Measurements from ENCODE around the gene RNF152.
A peak's percentile ranks its signal among the peaks of the same experiment; 100 is the strongest.

The RNF152 gene

DNA sequence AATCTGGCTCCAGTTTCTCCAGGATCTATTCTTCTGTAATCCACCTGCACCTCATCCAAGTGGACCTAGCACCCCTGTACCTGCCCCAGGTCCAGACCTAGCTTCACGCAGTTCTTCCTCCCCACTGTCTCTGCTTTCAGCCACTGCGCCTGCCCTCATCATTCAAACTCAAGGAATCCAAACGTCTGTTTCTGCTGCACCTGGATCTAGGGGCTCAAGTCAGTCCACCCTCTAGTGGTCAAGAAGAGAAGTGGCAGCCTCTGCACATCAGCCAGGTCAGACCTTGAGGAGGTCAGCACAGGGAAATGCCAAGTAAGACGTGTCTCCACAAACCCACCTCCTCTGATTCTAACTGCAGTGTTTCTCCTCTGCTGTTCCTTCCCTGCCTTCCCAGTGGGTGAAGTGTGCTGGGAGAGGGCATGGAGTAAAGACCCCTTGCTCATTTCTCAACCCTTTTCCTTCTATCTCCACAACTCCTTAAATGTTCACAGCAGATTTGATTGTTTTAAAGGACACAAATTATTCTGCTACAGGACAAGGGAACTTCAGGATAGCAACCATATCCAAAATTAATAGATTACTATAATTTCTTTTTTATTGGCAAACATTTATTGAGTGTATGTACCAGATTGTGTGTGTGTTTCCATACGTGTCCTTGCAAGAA, 8.6 kb upstream of the RNF152 start:
- Mint-ChIP-seq H3K4me3 (no peak overlapping the region), H3K36me3 (no peaks in the 10 kb centered on the region), H3K9me3 (no peaks in the 10 kb centered on the region), H3K4me1 (no peaks in the 10 kb centered on the region), H3K27ac (no peak overlapping the region)
- ATAC-seq (peak; percentile 85), DNase-seq (ENCODE audit: low spot score in 2 of 2) (peak in 1 of 2 donors; percentile 11)

DNA sequence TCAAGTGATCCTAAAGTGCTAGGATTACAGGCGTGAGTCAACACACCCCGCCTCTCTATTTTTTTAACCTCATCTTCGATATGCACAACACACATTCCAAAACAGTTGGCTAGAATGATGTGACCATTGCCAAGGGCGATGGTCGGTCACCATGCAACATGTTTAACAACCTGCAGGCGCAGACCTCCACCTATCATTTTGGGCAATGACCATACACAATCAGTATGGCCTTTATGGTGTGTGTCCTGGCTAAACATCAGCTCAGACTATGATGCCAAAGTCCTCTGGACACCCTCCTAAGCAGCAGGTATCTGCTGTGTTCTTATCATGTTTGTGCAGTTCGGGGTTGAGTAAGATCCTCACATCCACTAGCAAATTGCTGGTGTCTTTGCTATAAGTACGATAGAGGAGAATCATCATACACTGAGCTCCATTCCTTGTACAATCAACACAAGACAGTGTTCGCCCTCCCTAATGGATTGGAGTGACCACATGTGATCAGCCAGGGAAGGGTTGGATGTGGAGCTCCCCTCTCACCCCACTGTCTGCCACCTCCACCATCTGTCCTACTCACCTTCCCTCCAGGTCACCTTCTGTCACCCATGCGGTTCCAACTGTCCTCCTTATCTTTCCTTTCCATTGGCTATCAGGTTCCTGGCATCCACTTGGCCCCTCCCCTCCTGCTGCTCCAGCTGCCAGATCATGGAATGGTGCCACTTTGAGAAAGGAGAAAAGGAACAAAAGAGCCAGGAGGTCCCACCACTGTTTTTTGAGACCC, 7.9 kb upstream of the RNF152 start:
- Mint-ChIP-seq H3K4me3 (no peak overlapping the region), H3K4me1 (no peaks in the 10 kb centered on the region), H3K9me3 (no peaks in the 10 kb centered on the region), H3K27ac (no peak overlapping the region), H3K36me3 (no peaks in the 10 kb centered on the region)
- no peak for ATAC-seq
- DNase-seq (ENCODE audit: low spot score in 2 of 2), result no peak

DNA sequence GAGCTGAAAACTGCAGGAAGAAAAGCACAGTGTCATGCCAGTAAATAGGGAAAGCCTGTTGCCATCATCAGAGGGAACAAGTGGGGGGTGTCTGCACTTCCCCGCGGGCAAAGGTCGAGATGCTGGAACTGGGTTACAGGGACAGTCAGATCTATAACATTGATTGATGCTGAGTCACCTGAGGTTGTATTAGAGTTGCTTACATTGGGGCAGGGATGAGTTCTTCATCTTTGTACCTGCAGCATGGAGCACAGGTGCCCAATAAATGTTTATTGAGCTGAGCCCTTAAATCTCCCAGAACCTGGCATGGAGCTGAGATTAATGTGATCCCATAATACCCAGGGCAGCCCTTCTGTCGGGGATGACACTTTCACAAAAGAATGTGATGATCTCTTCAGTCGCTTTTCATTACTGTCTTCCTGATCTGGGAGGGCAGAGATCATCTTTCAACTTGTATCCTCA, 5.9 kb upstream of the RNF152 start:
- Mint-ChIP-seq H3K4me3 (no peak overlapping the region), H3K9me3 (no peaks in the 10 kb centered on the region), H3K36me3 (no peaks in the 10 kb centered on the region), H3K4me1 (no peaks in the 10 kb centered on the region), H3K27ac (no peak overlapping the region)
- DNase-seq (ENCODE audit: low spot score in 2 of 2) (no peak), ATAC-seq (no peak)

DNA sequence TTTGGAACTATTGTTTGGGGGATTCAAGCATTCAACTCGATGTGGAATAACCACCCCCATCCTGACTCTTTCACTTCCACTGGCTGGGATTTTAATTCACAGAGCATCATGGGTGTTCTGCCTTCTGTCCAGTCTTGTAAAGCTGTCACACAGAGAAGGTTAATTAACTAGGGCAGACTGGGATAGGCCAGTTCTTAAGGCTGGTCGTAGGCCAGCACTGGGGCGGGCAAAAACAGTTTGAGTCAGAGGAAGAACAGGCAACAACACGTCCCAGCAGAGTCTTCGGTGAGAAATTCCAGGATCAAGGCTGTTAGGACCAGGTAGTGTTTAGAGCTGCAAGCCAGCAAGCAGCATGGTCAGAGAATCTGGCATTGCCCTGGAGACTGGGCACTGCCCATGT, 4.0 kb upstream of the RNF152 start:
- Mint-ChIP-seq H3K4me1 (peaks cover 11% of the 10 kb centered on the region), H3K9me3 (no peaks in the 10 kb centered on the region), H3K4me3 (no peak overlapping the region), H3K36me3 (no peaks in the 10 kb centered on the region), H3K27ac (no peak overlapping the region)
- DNase-seq (ENCODE audit: low spot score in 2 of 2) (no peak), ATAC-seq (no peak)

DNA sequence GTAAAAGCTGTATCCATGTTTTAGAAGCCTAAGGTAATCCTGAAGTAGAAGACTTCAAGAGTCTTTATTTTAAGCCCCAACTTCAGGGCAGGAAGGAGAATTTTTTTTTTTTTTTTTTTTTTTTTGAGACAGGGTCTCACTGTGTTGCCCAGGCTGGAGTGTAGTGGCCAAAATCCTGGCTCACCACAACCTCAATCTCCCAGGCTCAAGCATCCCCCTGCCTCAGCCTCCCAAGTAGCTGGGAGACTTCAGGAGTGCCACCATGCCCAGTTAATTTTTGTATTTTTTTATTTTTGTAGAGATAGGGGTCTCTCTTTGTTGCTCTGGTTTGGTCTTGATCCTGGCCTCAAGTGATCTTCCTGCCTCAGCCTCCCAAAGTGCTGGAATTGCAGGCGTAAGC, 3.3 kb upstream of the RNF152 start:
- DNase-seq (ENCODE audit: low spot score in 2 of 2), result no peak
- Mint-ChIP-seq H3K27ac (no peak overlapping the region), H3K36me3 (no peaks in the 10 kb centered on the region), H3K4me1 (peaks cover 11% of the 10 kb centered on the region), H3K4me3 (no peak overlapping the region), H3K9me3 (no peaks in the 10 kb centered on the region)
- ATAC-seq, result no peak

DNA sequence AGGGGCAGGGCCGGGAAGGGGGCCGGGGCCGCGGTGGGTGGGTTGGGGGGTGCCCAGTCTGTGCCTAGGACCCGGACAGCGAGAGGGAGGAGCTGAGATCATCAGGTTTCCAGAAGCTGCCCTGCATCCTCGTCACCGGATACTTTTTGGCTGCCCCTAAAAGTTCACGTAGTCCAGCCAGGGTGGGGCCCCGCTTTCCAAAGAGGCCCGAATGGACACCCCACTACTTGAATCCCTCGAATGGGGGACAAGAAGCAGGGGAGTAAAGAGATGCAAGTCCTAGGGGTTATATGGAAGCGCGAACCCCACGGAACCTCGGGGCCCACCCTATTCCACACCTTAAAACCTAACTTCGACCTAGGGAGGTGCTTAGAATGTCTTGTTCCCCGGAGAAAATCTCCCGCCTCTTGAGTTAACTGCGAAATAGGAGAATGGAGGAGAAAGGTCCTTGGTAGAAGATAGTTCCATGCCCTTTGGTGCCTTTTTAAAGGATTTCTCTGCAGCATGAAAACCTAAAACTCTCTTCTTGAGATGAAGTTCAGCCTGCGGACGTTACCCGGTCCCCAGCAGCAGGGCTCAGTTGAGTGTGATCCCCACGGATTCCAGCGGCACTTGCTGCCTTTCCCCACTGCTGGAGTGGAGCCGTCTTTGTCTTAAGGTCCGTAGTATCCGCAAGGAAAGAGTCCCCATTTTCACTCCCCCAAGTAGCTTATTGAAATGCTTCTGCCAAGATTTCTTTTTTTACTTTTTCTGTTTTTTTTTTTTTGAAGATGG, 2.1 kb upstream of the RNF152 start:
- no peaks in the 10 kb centered on the region for H3K36me3 Mint-ChIP-seq
- ATAC-seq, result no peak
- H3K4me1 Mint-ChIP-seq, result peaks cover 11% of the 10 kb centered on the region
- H3K4me3 Mint-ChIP-seq, result peak overlapping the region; percentile 76
- H3K9me3 Mint-ChIP-seq, result no peaks in the 10 kb centered on the region
- no peak for DNase-seq (ENCODE audit: low spot score in 2 of 2)
- no peak overlapping the region for H3K27ac Mint-ChIP-seq

DNA sequence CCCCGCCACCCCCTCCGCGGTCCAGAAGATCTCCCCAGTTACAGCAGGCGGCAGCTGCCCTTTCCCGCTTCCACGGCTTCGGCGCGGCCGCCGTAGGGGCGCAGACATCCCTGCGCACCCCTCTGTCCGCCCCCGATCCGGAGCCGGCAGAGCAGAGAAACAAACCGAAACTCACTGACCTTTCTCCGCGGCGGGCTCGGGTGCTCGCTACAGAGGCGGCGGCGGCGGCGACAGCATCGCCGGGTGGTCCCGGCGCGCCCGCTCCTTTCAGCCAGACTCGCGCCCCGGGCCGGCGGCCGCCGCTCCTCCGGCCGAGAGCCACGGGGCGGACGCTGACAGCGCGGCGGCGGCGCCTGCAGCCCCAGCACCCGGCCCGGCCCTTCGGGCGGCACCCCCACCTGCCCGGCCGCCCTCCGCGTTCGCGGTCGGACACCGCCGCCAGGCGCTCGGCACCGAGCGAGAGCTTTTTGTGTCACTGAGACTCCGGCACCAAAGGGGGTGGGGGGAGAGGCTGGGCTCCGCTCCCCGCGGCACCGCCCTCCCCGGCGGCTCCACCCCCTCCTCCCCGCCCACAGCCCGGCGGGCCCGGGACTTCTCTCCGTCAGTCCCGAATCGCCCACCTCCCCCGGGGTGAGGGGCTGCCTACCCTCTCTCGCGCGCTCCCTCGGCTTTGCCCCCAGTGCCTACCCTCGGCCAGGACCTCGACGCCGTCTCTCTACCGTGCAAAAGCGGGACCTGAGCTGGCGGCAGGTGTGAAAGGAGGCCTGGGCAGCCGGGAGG, 1.4 kb upstream of the RNF152 start:
- H3K36me3 Mint-ChIP-seq, result no peaks in the 10 kb centered on the region
- ATAC-seq, result peak; percentile 86
- peaks cover 11% of the 10 kb centered on the region for H3K4me1 Mint-ChIP-seq

DNA sequence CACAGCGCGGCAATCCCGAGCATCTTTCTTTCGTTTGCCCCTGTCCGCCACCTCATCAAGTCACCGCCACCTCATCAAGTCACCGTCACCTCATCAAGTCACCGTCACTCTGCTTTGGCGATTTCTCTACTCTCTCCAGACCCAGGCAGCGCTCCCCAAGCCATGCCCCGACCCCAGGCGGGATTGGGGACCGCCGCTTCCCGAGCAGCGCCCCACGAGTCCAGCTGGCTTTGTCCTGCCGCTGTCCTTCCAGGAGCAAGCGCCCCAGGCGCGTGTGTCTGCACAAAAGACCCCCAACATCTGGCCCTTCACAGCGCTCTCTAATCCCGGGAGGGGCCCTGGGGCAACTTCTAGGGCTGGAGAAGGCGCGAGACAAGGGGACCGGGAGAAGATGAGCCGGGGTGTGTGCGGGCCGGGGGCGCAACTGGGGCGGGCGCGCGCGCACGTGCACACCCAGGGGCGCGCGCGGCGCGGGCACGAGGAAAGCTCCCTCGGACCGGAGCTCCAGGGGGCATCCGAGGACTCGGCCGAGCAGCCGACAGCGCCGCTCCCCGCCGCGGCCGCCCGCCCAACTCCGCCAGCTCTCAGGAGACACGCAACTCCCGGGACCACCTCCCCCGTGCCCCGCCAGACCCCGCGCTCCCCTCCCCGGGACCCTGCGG, 633 bp upstream of the RNF152 start:
- peak; percentile 77 for ATAC-seq
- H3K36me3 Mint-ChIP-seq, result no peaks in the 10 kb centered on the region
- peak overlapping the region; percentile 76 for H3K4me3 Mint-ChIP-seq
- peaks cover 11% of the 10 kb centered on the region for H3K4me1 Mint-ChIP-seq
- no peak overlapping the region for H3K27ac Mint-ChIP-seq
- H3K9me3 Mint-ChIP-seq, result no peaks in the 10 kb centered on the region
- DNase-seq (ENCODE audit: low spot score in 2 of 2), result peak; percentile 8 to 51

More for the DNA sequence above, 1.4 kb upstream of the RNF152 start:
- Mint-ChIP-seq H3K27ac (no peak overlapping the region), H3K4me3 (peak overlapping the region; percentile 76), H3K9me3 (no peaks in the 10 kb centered on the region)
- DNase-seq (ENCODE audit: low spot score in 2 of 2), result peak; percentile 41 to 72

DNA sequence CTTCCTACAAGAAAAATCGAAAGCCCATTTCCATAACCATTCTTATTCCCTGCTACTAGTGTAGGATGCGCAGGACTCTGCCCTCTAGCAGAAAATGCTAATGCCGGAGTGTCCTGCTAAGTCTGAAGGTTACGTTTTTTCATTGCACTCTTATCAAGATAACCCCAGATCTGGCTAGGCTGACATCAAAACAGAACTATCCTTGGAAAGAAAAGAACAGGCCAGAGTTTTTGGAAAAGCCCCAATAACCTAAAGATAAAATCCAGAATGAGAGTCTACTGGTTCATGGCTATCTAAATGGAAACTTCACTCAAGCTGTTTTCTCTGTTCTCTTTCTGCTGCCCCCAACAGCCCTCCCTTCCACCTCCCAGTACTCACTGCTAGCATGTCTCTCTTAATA, 913 bp downstream of the RNF152 start:
- ATAC-seq, result no peak
- H3K4me1 Mint-ChIP-seq, result peaks cover 11% of the 10 kb centered on the region
- H3K27ac Mint-ChIP-seq, result no peak overlapping the region
- no peak for DNase-seq (ENCODE audit: low spot score in 2 of 2)
- no peaks in the 10 kb centered on the region for H3K36me3 Mint-ChIP-seq
- no peaks in the 10 kb centered on the region for H3K9me3 Mint-ChIP-seq
- no peak overlapping the region for H3K4me3 Mint-ChIP-seq

DNA sequence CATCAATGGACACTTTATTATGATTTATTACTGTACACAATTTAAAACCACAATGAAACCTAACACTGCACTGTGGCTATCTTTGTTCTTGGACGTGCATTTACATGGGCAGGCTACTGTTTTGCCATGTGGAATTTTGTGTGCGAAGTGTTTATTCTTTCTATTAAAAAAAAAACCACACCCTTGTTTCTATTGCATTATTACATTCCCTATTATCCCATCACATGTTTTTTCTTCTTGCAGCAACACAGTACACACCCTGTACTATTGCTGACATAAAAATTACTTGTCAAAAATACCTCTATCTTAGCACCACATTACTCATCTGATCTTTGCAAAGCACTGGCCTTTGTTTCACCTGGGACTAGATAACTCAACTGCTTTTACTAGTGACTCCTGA, 1.5 kb downstream of the RNF152 start:
- Mint-ChIP-seq H3K36me3 (no peaks in the 10 kb centered on the region), H3K4me1 (peaks cover 11% of the 10 kb centered on the region), H3K27ac (no peak overlapping the region), H3K9me3 (no peaks in the 10 kb centered on the region), H3K4me3 (no peak overlapping the region)
- ATAC-seq (no peak), DNase-seq (ENCODE audit: low spot score in 2 of 2) (no peak)

DNA sequence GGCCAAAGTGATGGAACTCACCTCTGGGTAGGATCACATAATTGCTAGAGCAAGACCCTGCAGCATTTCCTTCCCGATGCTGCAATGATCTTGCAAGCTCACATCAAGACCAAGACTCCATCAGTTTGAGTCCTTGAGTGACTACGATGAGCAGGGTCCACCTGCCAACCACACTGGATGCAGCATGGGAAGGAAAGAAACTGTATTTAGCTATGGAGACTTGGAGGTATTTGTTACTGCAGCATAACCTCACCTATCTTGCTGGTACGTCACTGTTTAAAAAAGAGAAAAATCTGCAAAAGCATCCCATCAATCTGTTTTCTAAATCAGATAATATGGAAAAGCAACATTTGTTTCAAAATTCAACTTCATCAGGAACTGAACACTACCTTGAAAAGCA, 2.5 kb downstream of the RNF152 start:
- Mint-ChIP-seq H3K36me3 (no peaks in the 10 kb centered on the region), H3K27ac (no peak overlapping the region), H3K9me3 (no peaks in the 10 kb centered on the region), H3K4me1 (peaks cover 11% of the 10 kb centered on the region), H3K4me3 (no peak overlapping the region)
- no peak for DNase-seq (ENCODE audit: low spot score in 2 of 2)
- no peak for ATAC-seq

DNA sequence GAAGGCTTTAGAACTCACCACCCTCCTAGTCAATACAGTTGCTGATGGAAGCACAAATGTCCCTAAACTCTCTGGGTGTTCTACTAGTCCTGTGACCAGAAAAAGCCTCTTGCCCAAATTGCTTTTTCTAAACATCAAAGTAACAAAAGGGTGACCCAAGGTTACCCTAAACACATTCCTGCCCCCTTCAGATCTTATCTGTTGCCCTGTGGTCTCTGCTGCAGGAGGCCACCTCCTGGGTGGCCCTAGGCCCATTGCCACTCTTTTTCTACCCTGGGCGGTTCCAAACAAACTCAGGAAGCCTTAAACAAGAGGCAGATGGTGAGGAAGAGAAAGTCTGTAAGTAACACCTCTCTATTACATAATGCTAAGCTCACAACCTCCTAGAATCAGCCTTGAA, 3.3 kb downstream of the RNF152 start:
- Mint-ChIP-seq H3K36me3 (no peaks in the 10 kb centered on the region), H3K4me1 (peaks cover 11% of the 10 kb centered on the region), H3K4me3 (no peak overlapping the region), H3K9me3 (no peaks in the 10 kb centered on the region), H3K27ac (no peak overlapping the region)
- ATAC-seq, result no peak
- no peak for DNase-seq (ENCODE audit: low spot score in 2 of 2)

DNA sequence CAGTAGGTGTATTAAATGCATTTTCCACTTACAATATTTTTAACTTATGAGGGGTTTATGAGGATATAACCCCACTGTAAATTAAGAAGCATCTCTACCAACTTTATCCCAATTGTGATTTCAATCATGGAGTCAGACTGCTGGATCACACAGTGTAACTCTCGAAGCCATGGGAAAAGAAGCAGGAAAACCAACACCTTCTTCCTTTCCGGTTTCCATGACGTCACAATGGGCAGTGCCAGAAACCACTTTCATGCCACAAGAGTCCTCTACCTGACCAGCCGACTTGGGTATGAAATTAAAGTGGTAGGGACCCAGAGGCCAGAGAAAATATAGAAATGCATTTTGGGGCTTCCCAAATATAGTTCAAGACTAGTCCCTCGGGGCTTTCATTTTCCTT, 4.2 kb downstream of the RNF152 start:
- Mint-ChIP-seq H3K9me3 (no peaks in the 10 kb centered on the region), H3K4me1 (peaks cover 11% of the 10 kb centered on the region), H3K27ac (no peak overlapping the region), H3K4me3 (no peak overlapping the region), H3K36me3 (no peaks in the 10 kb centered on the region)
- no peak for ATAC-seq
- DNase-seq (ENCODE audit: low spot score in 2 of 2), result no peak

DNA sequence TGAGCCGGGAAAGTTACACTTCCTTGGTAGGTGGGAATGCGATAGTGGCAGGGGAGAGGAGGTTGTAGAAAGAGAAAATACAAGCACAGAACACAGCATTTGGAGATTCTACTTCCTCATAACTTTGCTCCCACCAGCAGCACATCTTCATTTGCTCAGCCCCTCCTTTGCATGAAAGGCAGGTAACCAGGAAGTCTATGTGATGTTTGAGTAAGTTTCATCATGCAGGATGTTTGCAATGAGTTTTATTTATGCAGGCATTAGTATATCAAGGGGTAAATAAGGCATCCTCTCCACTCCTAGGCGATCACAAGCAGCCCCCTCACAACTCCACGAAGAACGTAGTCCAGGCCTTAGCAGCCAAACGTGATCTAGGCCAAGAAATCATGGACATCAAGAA, 5.0 kb downstream of the RNF152 start:
- ATAC-seq (no peak), DNase-seq (ENCODE audit: low spot score in 2 of 2) (no peak)
- Mint-ChIP-seq H3K4me3 (no peak overlapping the region), H3K4me1 (peaks cover 4% of the 10 kb centered on the region), H3K27ac (no peak overlapping the region), H3K36me3 (no peaks in the 10 kb centered on the region), H3K9me3 (no peaks in the 10 kb centered on the region)

DNA sequence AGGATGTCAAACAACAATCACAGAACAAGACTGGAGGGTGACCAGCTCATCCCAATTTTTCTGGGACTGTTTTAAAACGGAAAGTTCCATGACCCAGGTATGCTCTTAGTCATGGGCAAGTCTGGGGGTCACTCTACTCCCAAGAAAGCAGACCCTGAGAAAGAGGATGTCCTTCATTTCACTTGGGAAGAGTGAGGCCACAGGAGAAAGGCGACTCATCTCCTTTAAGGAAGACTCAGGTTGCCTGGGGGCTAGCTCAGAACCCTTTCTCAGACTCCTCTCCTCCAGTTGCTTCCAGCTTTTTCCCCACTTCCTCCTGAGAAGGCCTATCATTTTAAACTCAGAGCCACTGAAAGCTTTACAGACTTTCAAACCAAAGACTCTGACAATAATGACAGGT, 9.3 kb downstream of the RNF152 start:
- Mint-ChIP-seq H3K36me3 (no peaks in the 10 kb centered on the region), H3K27ac (no peak overlapping the region), H3K4me1 (no peaks in the 10 kb centered on the region), H3K9me3 (no peaks in the 10 kb centered on the region), H3K4me3 (no peak overlapping the region)
- DNase-seq (ENCODE audit: low spot score in 2 of 2) (no peak), ATAC-seq (no peak)

Data from stimulated activated effector memory CD8-positive, alpha-beta T cell treated with anti-CD3 and anti-CD28 coated beads, Interleukin-12 subunit alpha, Interleukin-12 subunit beta, amount 100 ng/mL, for 72 hours (primary cell).